Ishikawa (cell line): ENCODE results near the gene CCDC174.

Source experiments
- MAX ChIP-seq: IDR thresholded peaks from 2 replicates; pipeline ENCODE4 v1.6.1; 2012
- NFIC ChIP-seq: IDR thresholded peaks from 2 replicates; pipeline ENCODE4 v1.6.1; 2012
- RAD21 ChIP-seq: IDR thresholded peaks from 2 replicates; pipeline ENCODE4 v1.6.1; 2012; ENCODE audit warnings: low read depth
- REST ChIP-seq: IDR thresholded peaks from 2 replicates; pipeline ENCODE4 v1.6.1; 2012; ENCODE audit warnings: low read depth, mild to moderate bottlenecking
- TAF1 ChIP-seq: IDR thresholded peaks from 2 replicates; pipeline ENCODE4 v1.6.1; 2012; ENCODE audit warnings: low read depth, mild to moderate bottlenecking
- TCF12 ChIP-seq: IDR thresholded peaks from 2 replicates; pipeline ENCODE4 v1.6.1; 2012; ENCODE audit warnings: low read depth
- TEAD4 ChIP-seq: IDR thresholded peaks from 2 replicates; pipeline ENCODE4 v1.6.1; 2012
- YY1 ChIP-seq: IDR thresholded peaks from 2 replicates; pipeline ENCODE4 v1.6.1; 2012; ENCODE audit warnings: low read depth

GRCh38 chr3:14614862-14615261 lies 36.7 kb upstream of the CCDC174 start:
- TF ChIP-seq YY1 (no peak), RAD21 (no peak), REST (no peak), MAX (no peak), TAF1 (no peak), TCF12 (no peak), TEAD4 (no peak), NFIC (no peak)
